ENCODE measurements around the gene CPEB4. TPM values are rescaled to one million over a fixed set of nuclear protein-coding genes. Genes with fewer than 3 reads are reported as not detected.

CPEB4 gene
- total and polyA plus RNA-seq, 9 of the 15 experiments (the other 6 are each of a cell fraction or from before 2014, with no cell fraction given): 7.4 to 21.3 (median 12.4) TPM

DNA sequence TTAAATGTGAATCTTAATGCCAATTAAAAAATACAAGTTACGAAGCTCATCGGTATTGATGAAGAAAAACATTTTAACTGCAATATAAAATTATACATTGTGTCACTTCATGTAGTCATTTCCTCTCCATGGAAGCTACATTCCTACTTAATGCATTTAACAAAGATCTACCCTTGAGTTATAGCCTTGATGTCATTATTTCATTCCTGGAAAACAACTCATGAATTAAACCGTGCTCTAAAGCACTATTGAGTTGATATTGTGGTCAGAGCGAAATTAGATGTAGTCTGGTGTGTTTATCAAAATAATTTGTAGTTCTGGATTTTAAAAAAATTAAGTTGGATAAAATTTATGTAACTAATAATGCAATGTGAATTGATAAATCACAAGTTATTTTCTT is 111.9 kb downstream of the CPEB4 start:
- Histone ChIP-seq H3K4me3 (no peak overlapping the region), H3K4me1 (replicated peaks in 1 of 2; ENCODE audit: control insufficient read depth in 2 of 2, insufficient read depth in 2 of 2, low read length in 2 of 2) (no peaks in the 10 kb centered on the region; a peak in 1 of 5 replicates), H3K27ac (ENCODE audit: extremely low read depth, low read depth, low read length) (no peak overlapping the region), H4K20me1 (replicated peaks; ENCODE audit: control insufficient read depth, insufficient read depth, low read length) (no peaks in the 10 kb centered on the region), H3K9me1 (ENCODE audit: control insufficient read depth, insufficient read depth, low read length) (no peaks in the 10 kb centered on the region), H3K9ac (ENCODE audit: insufficient read depth in 1 of 2, low read depth in 2 of 2, low read length in 2 of 2) (no peak overlapping the region), H3K27me3 (ENCODE audit: control insufficient read depth in 2 of 2, insufficient read depth in 2 of 2, low read length in 2 of 2) (peaks cover 0 to 4% of the 10 kb centered on the region in 2 experiments; a peak in 2 of 5 replicates), H3K36me3 (ENCODE audit: control insufficient read depth, insufficient read depth, low read length) (no peaks in the 10 kb centered on the region), H3K9me3 (replicated peaks; ENCODE audit: control insufficient read depth, insufficient read depth, low read depth, low read length) (no peaks in the 10 kb centered on the region), H3K79me2 (ENCODE audit: control insufficient read depth, insufficient read depth, low read length) (no peaks in the 10 kb centered on the region), H2AFZ (ENCODE audit: low read depth, low read length) (no peak overlapping the region), H3K4me2 (ENCODE audit: insufficient read depth, low read length) (no peak overlapping the region)
- DNase-seq (ENCODE audit: extremely low read depth in 1 of 4, low spot score in 3 of 4) (no peak), ATAC-seq (no peak), FAIRE-seq (no peak)
- 0% methylated on average over 4 of the region's 4 CpGs for WGBS (ENCODE audit: insufficient coverage, low coverage, missing lambda C conversion rate)
- ChIA-PET CTCF (ENCODE audit: low intra/inter-chr PET ratio) (no interaction called here), POLR2A (no interaction called here)
- no TSS peak for BruUV-seq (replicated peaks)
- in situ Hi-C loops (cut with MboI) (no loop called here), intact Hi-C loops (cut with micrococcal nuclease) (no loop called here)
- TF ChIP-seq BCOR (IDR thresholded peaks at IDR 0.05) (no peak), RHOXF2B (CRISPR knock-in tag; conservative IDR thresholded peaks at IDR 0.05) (no peak), MTA3 (IDR thresholded peaks at IDR 0.05; ENCODE audit: borderline replicate concordance) (no peak), ZNF830 (CRISPR knock-in tag; IDR thresholded peaks at IDR 0.05) (no peak), RUNX1 (IDR thresholded peaks at IDR 0.05; ENCODE audit: low read depth) (no peak), TARDBP (IDR thresholded peaks at IDR 0.05) (no peak), PPARD (CRISPR knock-in tag; IDR thresholded peaks at IDR 0.05) (no peak), GTF2B (IDR thresholded peaks at IDR 0.05; ENCODE audit: extremely low read depth, insufficient read length) (no peak), XRCC5 (IDR thresholded peaks at IDR 0.05; ENCODE audit: low read depth, low read length) (no peak), PHF21A (IDR thresholded peaks at IDR 0.05; ENCODE audit: borderline replicate concordance, low read depth) (no peak), ZNF740 (CRISPR knock-in tag; IDR thresholded peaks at IDR 0.05) (no peak), ZNF740 (tag; IDR thresholded peaks at IDR 0.05) (no peak)
- TF ChIP-seq, protein P1, sequence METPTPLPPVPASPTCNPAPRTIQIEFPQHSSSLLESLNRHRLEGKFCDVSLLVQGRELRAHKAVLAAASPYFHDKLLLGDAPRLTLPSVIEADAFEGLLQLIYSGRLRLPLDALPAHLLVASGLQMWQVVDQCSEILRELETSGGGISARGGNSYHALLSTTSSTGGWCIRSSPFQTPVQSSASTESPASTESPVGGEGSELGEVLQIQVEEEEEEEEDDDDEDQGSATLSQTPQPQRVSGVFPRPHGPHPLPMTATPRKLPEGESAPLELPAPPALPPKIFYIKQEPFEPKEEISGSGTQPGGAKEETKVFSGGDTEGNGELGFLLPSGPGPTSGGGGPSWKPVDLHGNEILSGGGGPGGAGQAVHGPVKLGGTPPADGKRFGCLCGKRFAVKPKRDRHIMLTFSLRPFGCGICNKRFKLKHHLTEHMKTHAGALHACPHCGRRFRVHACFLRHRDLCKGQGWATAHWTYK (CRISPR knock-in tag; IDR thresholded peaks at IDR 0.05): no peak
- TF ChIP-seq, protein P2, sequence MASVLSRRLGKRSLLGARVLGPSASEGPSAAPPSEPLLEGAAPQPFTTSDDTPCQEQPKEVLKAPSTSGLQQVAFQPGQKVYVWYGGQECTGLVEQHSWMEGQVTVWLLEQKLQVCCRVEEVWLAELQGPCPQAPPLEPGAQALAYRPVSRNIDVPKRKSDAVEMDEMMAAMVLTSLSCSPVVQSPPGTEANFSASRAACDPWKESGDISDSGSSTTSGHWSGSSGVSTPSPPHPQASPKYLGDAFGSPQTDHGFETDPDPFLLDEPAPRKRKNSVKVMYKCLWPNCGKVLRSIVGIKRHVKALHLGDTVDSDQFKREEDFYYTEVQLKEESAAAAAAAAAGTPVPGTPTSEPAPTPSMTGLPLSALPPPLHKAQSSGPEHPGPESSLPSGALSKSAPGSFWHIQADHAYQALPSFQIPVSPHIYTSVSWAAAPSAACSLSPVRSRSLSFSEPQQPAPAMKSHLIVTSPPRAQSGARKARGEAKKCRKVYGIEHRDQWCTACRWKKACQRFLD (CRISPR knock-in tag; IDR thresholded peaks at IDR 0.05): no peak
